Thyroid gland (tissue), 4 donors: ENCODE measurements around the gene DYNC1H1.

ENCODE experiments used
- POLR2A ChIP-seq, 2 donors: fragments of 450-650 bp; IDR thresholded peaks; one replicate each; pipeline ENCODE4 v1.6.1; 2017; ENCODE audit warnings: antibody characterized with exemption in 2 of 2, mild to moderate bottlenecking in 2 of 2, moderate library complexity in 1 of 2
- TF ChIP-seq, protein P1 (sequence below), 6 experiments: fragments of 200-600 bp in 3 of 6; fragments of 450-650 bp in 3 of 6; sonication (generic) in 3 of 6; IDR thresholded peaks; one replicate each; pipeline ENCODE4 v1.5.1; 2016 to 2019; ENCODE audit warnings: antibody characterized with exemption in 6 of 6, mild to moderate bottlenecking in 2 of 6, inconsistent platforms in 1 of 6, moderate library complexity in 1 of 6

GRCh38 chr14:101997429-101998336 lies 33.3 kb downstream of the DYNC1H1 start:
- TF ChIP-seq, protein P1, sequence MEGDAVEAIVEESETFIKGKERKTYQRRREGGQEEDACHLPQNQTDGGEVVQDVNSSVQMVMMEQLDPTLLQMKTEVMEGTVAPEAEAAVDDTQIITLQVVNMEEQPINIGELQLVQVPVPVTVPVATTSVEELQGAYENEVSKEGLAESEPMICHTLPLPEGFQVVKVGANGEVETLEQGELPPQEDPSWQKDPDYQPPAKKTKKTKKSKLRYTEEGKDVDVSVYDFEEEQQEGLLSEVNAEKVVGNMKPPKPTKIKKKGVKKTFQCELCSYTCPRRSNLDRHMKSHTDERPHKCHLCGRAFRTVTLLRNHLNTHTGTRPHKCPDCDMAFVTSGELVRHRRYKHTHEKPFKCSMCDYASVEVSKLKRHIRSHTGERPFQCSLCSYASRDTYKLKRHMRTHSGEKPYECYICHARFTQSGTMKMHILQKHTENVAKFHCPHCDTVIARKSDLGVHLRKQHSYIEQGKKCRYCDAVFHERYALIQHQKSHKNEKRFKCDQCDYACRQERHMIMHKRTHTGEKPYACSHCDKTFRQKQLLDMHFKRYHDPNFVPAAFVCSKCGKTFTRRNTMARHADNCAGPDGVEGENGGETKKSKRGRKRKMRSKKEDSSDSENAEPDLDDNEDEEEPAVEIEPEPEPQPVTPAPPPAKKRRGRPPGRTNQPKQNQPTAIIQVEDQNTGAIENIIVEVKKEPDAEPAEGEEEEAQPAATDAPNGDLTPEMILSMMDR (IDR thresholded peaks at IDR 0.05) = no peak
- no peak for TF ChIP-seq POLR2A (IDR thresholded peaks at IDR 0.05)
